GM23338 (cell line): ENCODE measurements around the gene ARHGAP10. TPM values are rescaled to one million over a fixed set of nuclear protein-coding genes. Genes with fewer than 3 reads are reported as not detected.
A peak's percentile ranks its signal among the peaks of the same experiment; 100 is the strongest.

Experiments used
- ATAC-seq: fragments of 200-7000 bp; cut with Tn5 transposase; 3 replicates; pipeline ENCODE4 v1.9.1; 2020
- DNase-seq: peaks from one replicate; pipeline ENCODE4 v3.0.0-alpha.2; 2015; ENCODE audit warnings: low spot score
- H2AFZ ChIP-seq: fragments of 200-600 bp; sonication (generic); 2 replicates; pipeline ENCODE4 v1.8.0; 2016; ENCODE audit warnings: antibody characterized with exemption, mild to moderate bottlenecking, moderate library complexity
- H3F3A ChIP-seq: fragments of 200-600 bp; sonication (generic); replicated peaks from 2 replicates; pipeline ENCODE4 v1.8.0; 2017; ENCODE audit warnings: antibody characterized with exemption, mixed run types, low read depth
- H3K27ac ChIP-seq: fragments of 200-600 bp; sonication (generic); 2 replicates; pipeline ENCODE4 v1.6.1; 2016; ENCODE audit warnings: low read depth
- H3K27me3 ChIP-seq: fragments of 200-600 bp; sonication (generic); 2 replicates; pipeline ENCODE4 v1.8.0; 2016; ENCODE audit warnings: mild to moderate bottlenecking, mixed run types, moderate library complexity; ENCODE audit not compliant: insufficient read depth
- H3K36me3 ChIP-seq: fragments of 200-600 bp; sonication (generic); 2 replicates; pipeline ENCODE4 v1.8.0; 2016; ENCODE audit warnings: mild to moderate bottlenecking; ENCODE audit not compliant: insufficient read depth
- H3K4me1 ChIP-seq: fragments of 200-600 bp; sonication (generic); 2 replicates; pipeline ENCODE4 v1.8.0; 2016; ENCODE audit warnings: mild to moderate bottlenecking, moderate library complexity; ENCODE audit not compliant: insufficient read depth
- H3K4me2 ChIP-seq: fragments of 200-600 bp; sonication (generic); 2 replicates; pipeline ENCODE4 v1.7.1; 2017; ENCODE audit warnings: mixed run types
- H3K4me3 ChIP-seq: fragments of 200-600 bp; sonication (generic); 2 replicates; pipeline ENCODE4 v1.6.1; 2016; ENCODE audit warnings: mixed run types
- H3K79me2 ChIP-seq: fragments of 200-600 bp; sonication (generic); replicated peaks from 2 replicates; pipeline ENCODE4 v1.8.0; 2017; ENCODE audit warnings: mild to moderate bottlenecking; ENCODE audit not compliant: insufficient read depth
- H3K9me2 ChIP-seq: fragments of 200-600 bp; sonication (generic); 2 replicates; pipeline ENCODE4 v1.8.0; 2017; ENCODE audit not compliant: insufficient read depth
- H4K20me1 ChIP-seq: fragments of 200-600 bp; sonication (generic); replicated peaks from 2 replicates; pipeline ENCODE4 v1.8.0; 2017; ENCODE audit warnings: mild to moderate bottlenecking; ENCODE audit not compliant: insufficient read depth
- H3K27ac Mint-ChIP-seq: 2 replicates; pipeline ENCODE4 v1.8.0; 2020; ENCODE audit warnings: inconsistent platforms, mild to moderate bottlenecking, moderate library complexity, mixed read lengths
- H3K27me3 Mint-ChIP-seq: 3 replicates; pipeline ENCODE4 v1.8.0; 2022; ENCODE audit warnings: low read depth, mild to moderate bottlenecking, moderate library complexity, mixed read lengths, inconsistent platforms; ENCODE audit not compliant: insufficient read depth, poor library complexity
- H3K36me3 Mint-ChIP-seq: 3 replicates; pipeline ENCODE4 v1.8.0; 2021; ENCODE audit warnings: low read depth, mild to moderate bottlenecking, inconsistent platforms, moderate library complexity, mixed read lengths
- H3K4me1 Mint-ChIP-seq: 3 replicates; pipeline ENCODE4 v1.8.0; 2020; ENCODE audit warnings: mild to moderate bottlenecking, inconsistent platforms, mixed read lengths
- H3K4me3 Mint-ChIP-seq: 3 replicates; pipeline ENCODE4 v1.8.0; 2021; ENCODE audit warnings: moderate library complexity, mild to moderate bottlenecking, inconsistent platforms, mixed read lengths
- H3K9me3 Mint-ChIP-seq: 3 replicates; pipeline ENCODE4 v1.8.0; 2020; ENCODE audit warnings: moderate library complexity, mild to moderate bottlenecking, inconsistent platforms, mixed read lengths
- CTCF ChIP-seq, 2 experiments: fragments of 200-600 bp in 1 of 2; sonication (generic) in 1 of 2; conservative IDR thresholded peaks; 2 replicates each; pipeline versions ENCODE4 v1.5.1 to v1.6.1; 2016 to 2017; ENCODE audit warnings: antibody characterized with exemption in 2 of 2, low read depth in 2 of 2, mild to moderate bottlenecking in 2 of 2, moderate library complexity in 1 of 2
- ZNF114 ChIP-seq: fragments of 250-450 bp; sonication (Bioruptor Pico); IDR thresholded peaks from 2 replicates; pipeline ENCODE4 v1.5.0; 2020; ENCODE audit warnings: mild to moderate bottlenecking, moderate library complexity
- polyA plus RNA-seq: library from polyadenylated mRNA; unstranded; fragments of >200 nt; fragmentation: Nextera tagmentation; extraction: Ambion mirVana; gene quantifications from 2 replicates; pipeline ENCODE4 v1.2.1, GENCODE V29; 2016
- total RNA-seq: library from RNA; depleted of rRNA; stranded (reverse); fragments of >200 nt; shearing (Covaris generic); gene quantifications from 2 replicates; pipeline ENCODE4 v1.2.3, GENCODE V29; 2014
- TF ChIP-seq, protein P1 (sequence below): IDR thresholded peaks from one replicate; pipeline ENCODE4 v1.6.1; 2018; ENCODE audit warnings: antibody characterized with exemption; ENCODE audit not compliant: unreplicated experiment
- TF ChIP-seq, protein P2 (sequence below): fragments of 250-450 bp; sonication (Bioruptor Pico); IDR thresholded peaks from 2 replicates; pipeline ENCODE4 v1.5.0; 2020; ENCODE audit warnings: mild to moderate bottlenecking, moderate library complexity

ARHGAP10 gene
- total and polyA plus RNA-seq, 2 experiments from 2014 or later: 5.1 to 6.3 TPM

DNA sequence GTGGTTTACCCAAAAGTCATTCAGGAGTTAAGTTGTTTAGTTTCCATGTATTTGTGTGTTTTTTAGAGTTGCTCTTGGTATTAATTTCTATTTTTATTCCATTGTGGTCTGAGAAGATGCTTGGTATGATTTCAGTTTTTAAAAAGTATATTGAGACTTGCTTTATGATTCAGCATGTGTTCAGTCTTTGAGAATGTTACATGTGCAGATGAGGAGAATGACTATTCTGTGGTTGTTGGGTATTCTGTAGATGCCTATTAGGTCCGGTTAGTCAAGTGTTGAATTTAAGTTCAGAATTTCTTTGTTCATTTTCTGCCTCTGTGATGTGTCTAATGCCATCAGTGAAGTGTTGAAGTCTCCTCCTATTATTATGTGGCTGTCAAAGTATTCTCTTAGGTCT lies 249.4 kb downstream of the ARHGAP10 start (continued):
- TF ChIP-seq, protein P1, sequence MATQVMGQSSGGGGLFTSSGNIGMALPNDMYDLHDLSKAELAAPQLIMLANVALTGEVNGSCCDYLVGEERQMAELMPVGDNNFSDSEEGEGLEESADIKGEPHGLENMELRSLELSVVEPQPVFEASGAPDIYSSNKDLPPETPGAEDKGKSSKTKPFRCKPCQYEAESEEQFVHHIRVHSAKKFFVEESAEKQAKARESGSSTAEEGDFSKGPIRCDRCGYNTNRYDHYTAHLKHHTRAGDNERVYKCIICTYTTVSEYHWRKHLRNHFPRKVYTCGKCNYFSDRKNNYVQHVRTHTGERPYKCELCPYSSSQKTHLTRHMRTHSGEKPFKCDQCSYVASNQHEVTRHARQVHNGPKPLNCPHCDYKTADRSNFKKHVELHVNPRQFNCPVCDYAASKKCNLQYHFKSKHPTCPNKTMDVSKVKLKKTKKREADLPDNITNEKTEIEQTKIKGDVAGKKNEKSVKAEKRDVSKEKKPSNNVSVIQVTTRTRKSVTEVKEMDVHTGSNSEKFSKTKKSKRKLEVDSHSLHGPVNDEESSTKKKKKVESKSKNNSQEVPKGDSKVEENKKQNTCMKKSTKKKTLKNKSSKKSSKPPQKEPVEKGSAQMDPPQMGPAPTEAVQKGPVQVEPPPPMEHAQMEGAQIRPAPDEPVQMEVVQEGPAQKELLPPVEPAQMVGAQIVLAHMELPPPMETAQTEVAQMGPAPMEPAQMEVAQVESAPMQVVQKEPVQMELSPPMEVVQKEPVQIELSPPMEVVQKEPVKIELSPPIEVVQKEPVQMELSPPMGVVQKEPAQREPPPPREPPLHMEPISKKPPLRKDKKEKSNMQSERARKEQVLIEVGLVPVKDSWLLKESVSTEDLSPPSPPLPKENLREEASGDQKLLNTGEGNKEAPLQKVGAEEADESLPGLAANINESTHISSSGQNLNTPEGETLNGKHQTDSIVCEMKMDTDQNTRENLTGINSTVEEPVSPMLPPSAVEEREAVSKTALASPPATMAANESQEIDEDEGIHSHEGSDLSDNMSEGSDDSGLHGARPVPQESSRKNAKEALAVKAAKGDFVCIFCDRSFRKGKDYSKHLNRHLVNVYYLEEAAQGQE: no peak
- no peak for TF ChIP-seq ZNF114 (CRISPR knock-in tag)

GRCh38 chr4:147984065-147984777 lies 252.3 kb downstream of the ARHGAP10 start:
- H3K79me2 ChIP-seq: no peaks in the 10 kb centered on the region
- no peaks in the 10 kb centered on the region for H4K20me1 ChIP-seq
- H3K27me3 ChIP-seq: no peaks in the 10 kb centered on the region
- H3K4me3 Mint-ChIP-seq: no peak overlapping the region
- no peaks in the 10 kb centered on the region for H3K36me3 Mint-ChIP-seq
- ATAC-seq (peak; percentile 94), DNase-seq (peak; percentile 88)
- H3K4me2 ChIP-seq: no peak overlapping the region
- H3K36me3 ChIP-seq: no peaks in the 10 kb centered on the region
- peaks cover 7% of the 10 kb centered on the region for H3K27me3 Mint-ChIP-seq
- H3K27ac ChIP-seq: no peak overlapping the region
- H2AFZ ChIP-seq: peak overlapping the region; percentile 39; the same call in 1 of the 2 replicates
- no peak overlapping the region; the same call in 1 of the 2 replicates for H3K27ac Mint-ChIP-seq
- no peaks in the 10 kb centered on the region for H3K9me2 ChIP-seq
- peaks cover 21% of the 10 kb centered on the region for H3K4me1 ChIP-seq
- H3F3A ChIP-seq: no peaks in the 10 kb centered on the region
- no peaks in the 10 kb centered on the region for H3K9me3 Mint-ChIP-seq
- H3K4me3 ChIP-seq: no peak overlapping the region
- peaks cover 31% of the 10 kb centered on the region for H3K4me1 Mint-ChIP-seq
- TF ChIP-seq, protein P1: no peak
- TF ChIP-seq, protein P2, sequence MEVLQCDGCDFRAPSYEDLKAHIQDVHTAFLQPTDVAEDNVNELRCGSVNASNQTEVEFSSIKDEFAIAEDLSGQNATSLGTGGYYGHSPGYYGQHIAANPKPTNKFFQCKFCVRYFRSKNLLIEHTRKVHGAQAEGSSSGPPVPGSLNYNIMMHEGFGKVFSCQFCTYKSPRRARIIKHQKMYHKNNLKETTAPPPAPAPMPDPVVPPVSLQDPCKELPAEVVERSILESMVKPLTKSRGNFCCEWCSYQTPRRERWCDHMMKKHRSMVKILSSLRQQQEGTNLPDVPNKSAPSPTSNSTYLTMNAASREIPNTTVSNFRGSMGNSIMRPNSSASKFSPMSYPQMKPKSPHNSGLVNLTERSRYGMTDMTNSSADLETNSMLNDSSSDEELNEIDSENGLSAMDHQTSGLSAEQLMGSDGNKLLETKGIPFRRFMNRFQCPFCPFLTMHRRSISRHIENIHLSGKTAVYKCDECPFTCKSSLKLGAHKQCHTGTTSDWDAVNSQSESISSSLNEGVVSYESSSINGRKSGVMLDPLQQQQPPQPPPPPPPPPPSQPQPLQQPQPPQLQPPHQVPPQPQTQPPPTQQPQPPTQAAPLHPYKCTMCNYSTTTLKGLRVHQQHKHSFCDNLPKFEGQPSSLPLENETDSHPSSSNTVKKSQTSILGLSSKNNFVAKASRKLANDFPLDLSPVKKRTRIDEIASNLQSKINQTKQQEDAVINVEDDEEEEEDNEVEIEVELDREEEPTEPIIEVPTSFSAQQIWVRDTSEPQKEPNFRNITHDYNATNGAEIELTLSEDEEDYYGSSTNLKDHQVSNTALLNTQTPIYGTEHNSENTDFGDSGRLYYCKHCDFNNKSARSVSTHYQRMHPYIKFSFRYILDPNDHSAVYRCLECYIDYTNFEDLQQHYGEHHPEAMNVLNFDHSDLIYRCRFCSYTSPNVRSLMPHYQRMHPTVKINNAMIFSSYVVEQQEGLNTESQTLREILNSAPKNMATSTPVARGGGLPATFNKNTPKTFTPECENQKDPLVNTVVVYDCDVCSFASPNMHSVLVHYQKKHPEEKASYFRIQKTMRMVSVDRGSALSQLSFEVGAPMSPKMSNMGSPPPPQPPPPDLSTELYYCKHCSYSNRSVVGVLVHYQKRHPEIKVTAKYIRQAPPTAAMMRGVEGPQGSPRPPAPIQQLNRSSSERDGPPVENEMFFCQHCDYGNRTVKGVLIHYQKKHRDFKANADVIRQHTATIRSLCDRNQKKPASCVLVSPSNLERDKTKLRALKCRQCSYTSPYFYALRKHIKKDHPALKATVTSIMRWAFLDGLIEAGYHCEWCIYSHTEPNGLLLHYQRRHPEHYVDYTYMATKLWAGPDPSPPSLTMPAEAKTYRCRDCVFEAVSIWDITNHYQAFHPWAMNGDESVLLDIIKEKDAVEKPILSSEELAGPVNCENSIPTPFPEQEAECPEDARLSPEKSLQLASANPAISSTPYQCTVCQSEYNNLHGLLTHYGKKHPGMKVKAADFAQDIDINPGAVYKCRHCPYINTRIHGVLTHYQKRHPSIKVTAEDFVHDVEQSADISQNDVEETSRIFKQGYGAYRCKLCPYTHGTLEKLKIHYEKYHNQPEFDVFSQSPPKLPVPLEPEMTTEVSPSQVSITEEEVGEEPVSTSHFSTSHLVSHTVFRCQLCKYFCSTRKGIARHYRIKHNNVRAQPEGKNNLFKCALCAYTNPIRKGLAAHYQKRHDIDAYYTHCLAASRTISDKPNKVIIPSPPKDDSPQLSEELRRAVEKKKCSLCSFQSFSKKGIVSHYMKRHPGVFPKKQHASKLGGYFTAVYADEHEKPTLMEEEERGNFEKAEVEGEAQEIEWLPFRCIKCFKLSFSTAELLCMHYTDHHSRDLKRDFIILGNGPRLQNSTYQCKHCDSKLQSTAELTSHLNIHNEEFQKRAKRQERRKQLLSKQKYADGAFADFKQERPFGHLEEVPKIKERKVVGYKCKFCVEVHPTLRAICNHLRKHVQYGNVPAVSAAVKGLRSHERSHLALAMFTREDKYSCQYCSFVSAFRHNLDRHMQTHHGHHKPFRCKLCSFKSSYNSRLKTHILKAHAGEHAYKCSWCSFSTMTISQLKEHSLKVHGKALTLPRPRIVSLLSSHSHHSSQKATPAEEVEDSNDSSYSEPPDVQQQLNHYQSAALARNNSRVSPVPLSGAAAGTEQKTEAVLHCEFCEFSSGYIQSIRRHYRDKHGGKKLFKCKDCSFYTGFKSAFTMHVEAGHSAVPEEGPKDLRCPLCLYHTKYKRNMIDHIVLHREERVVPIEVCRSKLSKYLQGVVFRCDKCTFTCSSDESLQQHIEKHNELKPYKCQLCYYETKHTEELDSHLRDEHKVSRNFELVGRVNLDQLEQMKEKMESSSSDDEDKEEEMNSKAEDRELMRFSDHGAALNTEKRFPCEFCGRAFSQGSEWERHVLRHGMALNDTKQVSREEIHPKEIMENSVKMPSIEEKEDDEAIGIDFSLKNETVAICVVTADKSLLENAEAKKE (CRISPR knock-in tag): 0 out of 2 replicates have a peak, but pooled peaks have one; percentile 25
- TF ChIP-seq CTCF (conservative IDR thresholded peaks at IDR 0.05; ENCODE audit: low read depth in 2 of 2): peak; percentile 89 to 91
